GM12878 (cell line): ENCODE measurements around the gene GRIK3. TPM values are rescaled to one million over a fixed set of nuclear protein-coding genes. Genes with fewer than 3 reads are reported as not detected.

Experiments used
- ATAC-seq: fragments of 200-7000 bp; cut with Tn5 transposase; 3 replicates; pipeline ENCODE4 v1.9.1; 2020; ENCODE audit warnings: mild to moderate bottlenecking, moderate library complexity
- BruUV-seq: library from RNA; stranded (reverse); fragments of 400-500 nt; replicated peaks from 2 replicates; lab custom pipeline; 2021; lab: Mats Ljungman, UMichigan
- CTCF ChIA-PET: fragments of 300-600 bp; sonication (Branson Sonifier 250); formaldehyde crosslinking; extraction: SDS; loops from one replicate; lab custom pipeline; 2021; ENCODE audit warnings: inconsistent platforms; lab: Yijun Ruan, JAX
- POLR2A ChIA-PET: fragments of 350-600 bp; formaldehyde crosslinking; extraction: SDS; loops from one replicate; lab custom pipeline; 2021; ENCODE audit warnings: inconsistent platforms; lab: Charles Lee
- RAD21 ChIA-PET: fragments of 300-600 bp; sonication (Branson Sonifier 250); formaldehyde crosslinking; loops from one replicate; lab custom pipeline; 2023; ENCODE audit warnings: antibody characterized with exemption; ENCODE audit not compliant: unreplicated experiment; lab: Charles Lee
- SMC1A ChIA-PET: fragments of 300-600 bp; sonication (Branson Sonifier 250); formaldehyde crosslinking; loops from one replicate; lab custom pipeline; 2023; ENCODE audit not compliant: unreplicated experiment, uncharacterized antibody; lab: Charles Lee
- DNase-seq: peaks from one replicate; pipeline ENCODE4 v3.0.0-alpha.2; 2011; ENCODE audit warnings: low read depth, low spot score
- FAIRE-seq: peaks from 3 replicates; lab custom pipeline; 2011; peaks lifted over from hg19 to GRCh38; lab: Jason Lieb, UNC
- H2AFZ ChIP-seq: 2 replicates; pipeline ENCODE4 v1.6.0; 2011; ENCODE audit warnings: low read depth, low read length, control low read depth; ENCODE audit not compliant: control insufficient read depth
- H3K27ac ChIP-seq: 2 replicates; pipeline ENCODE4 v1.5.1; 2011; ENCODE audit warnings: control low read depth; ENCODE audit not compliant: control insufficient read depth, insufficient read depth
- H3K27me3 ChIP-seq, 2 experiments: replicated peaks in 1 of 2; 2 replicates each; pipeline versions ENCODE4 v1.6.0 to v1.6.1; 2011; ENCODE audit warnings: low read length in 1 of 2; ENCODE audit not compliant: control insufficient read depth in 2 of 2, insufficient read depth in 2 of 2
- H3K36me3 ChIP-seq, 2 experiments: 2 replicates each; pipeline ENCODE4 v1.5.1; 2011; ENCODE audit warnings: low read length in 1 of 2; ENCODE audit not compliant: control insufficient read depth in 2 of 2, insufficient read depth in 2 of 2
- H3K4me1 ChIP-seq: 2 replicates; pipeline ENCODE4 v1.6.1; 2011; ENCODE audit warnings: mild to moderate bottlenecking, low read length, moderate library complexity, mixed read lengths; ENCODE audit not compliant: control insufficient read depth, insufficient read depth
- H3K4me2 ChIP-seq: 2 replicates; pipeline ENCODE4 v1.6.0; 2011; ENCODE audit warnings: control low read depth; ENCODE audit not compliant: control insufficient read depth, insufficient read depth
- H3K4me3 ChIP-seq: fragments of 200-600 bp; sonication (generic); 2 replicates; pipeline ENCODE4 v1.5.1; 2016
- H3K79me2 ChIP-seq: 2 replicates; pipeline ENCODE4 v1.6.0; 2011; ENCODE audit warnings: low read length; ENCODE audit not compliant: control insufficient read depth, insufficient read depth
- H3K9ac ChIP-seq: 2 replicates; pipeline ENCODE4 v1.8.0; 2011; ENCODE audit warnings: low read length, control low read depth, mixed read lengths; ENCODE audit not compliant: control insufficient read depth, insufficient read depth
- H3K9me3 ChIP-seq: replicated peaks from 3 replicates; pipeline ENCODE4 v1.5.1; 2011; ENCODE audit warnings: mild to moderate bottlenecking, low read length; ENCODE audit not compliant: control insufficient read depth, insufficient read depth
- H4K20me1 ChIP-seq: 2 replicates; pipeline ENCODE4 v1.6.0; 2011; ENCODE audit not compliant: control insufficient read depth, insufficient read depth
- ASH2L ChIP-seq: fragments of 300-600, 200-600 bp; sonication (generic); IDR thresholded peaks from 2 replicates; pipeline ENCODE4 v1.6.1; 2017; ENCODE audit warnings: low read depth, mild to moderate bottlenecking, borderline replicate concordance
- ATF7 ChIP-seq: fragments of 450-650 bp; IDR thresholded peaks from 2 replicates; pipeline ENCODE4 v1.6.1; 2016; ENCODE audit warnings: low read depth, mild to moderate bottlenecking
- CHD1 ChIP-seq: IDR thresholded peaks from 2 replicates; pipeline ENCODE4 v1.6.1; 2012; ENCODE audit warnings: low read depth, low read length, improper control_type of control experiment
- EED ChIP-seq: sonication (generic); IDR thresholded peaks from 2 replicates; pipeline ENCODE4 v1.6.1; 2016; ENCODE audit warnings: antibody characterized with exemption, low read depth
- EP300 ChIP-seq, 2 experiments: fragments of 150-350 bp in 1 of 2; IDR thresholded peaks; 2 replicates each; pipeline ENCODE4 v1.6.1; 2011 to 2012; ENCODE audit warnings: low read depth in 2 of 2, low read length in 2 of 2, borderline replicate concordance in 1 of 2, improper control_type of control experiment in 1 of 2, inconsistent platforms in 1 of 2; ENCODE audit not compliant: control insufficient read depth in 1 of 2
- HDAC2 ChIP-seq: fragments of 200-600 bp; sonication (generic); IDR thresholded peaks from 2 replicates; pipeline ENCODE4 v1.6.1; 2017
- KAT2A ChIP-seq: conservative IDR thresholded peaks from 2 replicates; pipeline ENCODE4 v1.6.1; 2011; ENCODE audit warnings: low read depth, low read length; ENCODE audit not compliant: control insufficient read depth
- LARP7 ChIP-seq: fragments of 450-650 bp; IDR thresholded peaks from 2 replicates; pipeline ENCODE4 v1.6.1; 2017; ENCODE audit warnings: mild to moderate bottlenecking
- POLR2A ChIP-seq: IDR thresholded peaks from 2 replicates; pipeline ENCODE4 v1.6.1; 2011; ENCODE audit warnings: low read depth, mild to moderate bottlenecking, low read length
- POLR2AphosphoS2 ChIP-seq: IDR thresholded peaks from 2 replicates; pipeline ENCODE4 v1.6.1; 2011; ENCODE audit warnings: low read depth, mild to moderate bottlenecking, low read length, improper control_type of control experiment, moderate library complexity
- RBBP5 ChIP-seq: fragments of 200-600 bp; sonication (generic); conservative IDR thresholded peaks from 2 replicates; pipeline ENCODE4 v1.6.1; 2016
- SREBF1 ChIP-seq: IDR thresholded peaks from 2 replicates; pipeline ENCODE4 v1.6.1; 2012; ENCODE audit warnings: mild to moderate bottlenecking, low read length
- WGBS: methylation state at CpG from one replicate; pipeline ENCODE4 v1.1.6; 2016; ENCODE audit warnings: low lambda C conversion rate; ENCODE audit not compliant: insufficient replicate concordance, insufficient coverage; ENCODE audit errors: missing lambda C conversion rate; 5-methylcytosine and 5-hydroxymethylcytosine counted together
- in situ Hi-C: fragments of 300-500 bp; cut with MboI; formaldehyde crosslinking; loops from 9 replicates; pipeline ENCODE4 v1.14.3; 2018; ENCODE audit warnings: mixed read lengths
- intact Hi-C: fragments of 100-400 bp; cut with micrococcal nuclease; formaldehyde crosslinking; loops from one replicate; pipeline ENCODE4 v1.14.2; 2022; ENCODE audit not compliant: unreplicated experiment
- polyA plus RNA-seq, 11 experiments: library from polyadenylated mRNA; depleted of rRNA in 4 of 11; unstranded in 6 of 11; stranded (reverse) in 5 of 11; fragments of >200 nt; fragmentation: Nextera tagmentation in 4 of 11; fragmentation: Illumina TruSeq in 1 of 11; extraction: Ambion mirVana in 4 of 11; extraction: Trizol in 1 of 11; gene quantifications; 1 replicate in 1 of 11; 2 replicates in 10 of 11; pipeline versions ENCODE4 v1.2.1 to v1.2.3, GENCODE V29; 2011 to 2016; ENCODE audit warnings: inconsistent platforms in 2 of 11, missing spikeins in 2 of 11, low read depth in 1 of 11
- total RNA-seq, 4 experiments: library from RNA; depleted of rRNA in 3 of 4; stranded (reverse); fragments of >200 nt in 3 of 4; fragmentation: Illumina TruSeq in 1 of 4; extraction: Trizol in 1 of 4; gene quantifications; 2 replicates each; pipeline versions ENCODE4 v1.2.1 to v1.2.3, GENCODE V29; 2013 to 2021
- TF ChIP-seq, protein P1 (sequence below): fragments of 450-650 bp; conservative IDR thresholded peaks from 2 replicates; pipeline ENCODE4 v1.6.1; 2017; ENCODE audit warnings: mild to moderate bottlenecking, moderate library complexity
- TF ChIP-seq, protein P2 (sequence below): fragments of 450-650 bp; IDR thresholded peaks from 2 replicates; pipeline ENCODE4 v1.6.1; 2017; ENCODE audit warnings: mild to moderate bottlenecking, moderate library complexity
- TF ChIP-seq, protein P3 (sequence below): fragments of 450-650 bp; IDR thresholded peaks from 2 replicates; pipeline ENCODE4 v1.6.1; 2018; ENCODE audit warnings: mild to moderate bottlenecking, low read depth, moderate library complexity; ENCODE audit not compliant: partially characterized antibody
- TF ChIP-seq, protein P4 (sequence below): fragments of 450-650 bp; IDR thresholded peaks from 2 replicates; pipeline ENCODE4 v1.6.1; 2017; ENCODE audit warnings: mild to moderate bottlenecking

The GRIK3 gene
- total and polyA plus RNA-seq, 10 of the 15 experiments (the other 5 are each of a cell fraction or from before 2014, with no cell fraction given), result not detected

DNA sequence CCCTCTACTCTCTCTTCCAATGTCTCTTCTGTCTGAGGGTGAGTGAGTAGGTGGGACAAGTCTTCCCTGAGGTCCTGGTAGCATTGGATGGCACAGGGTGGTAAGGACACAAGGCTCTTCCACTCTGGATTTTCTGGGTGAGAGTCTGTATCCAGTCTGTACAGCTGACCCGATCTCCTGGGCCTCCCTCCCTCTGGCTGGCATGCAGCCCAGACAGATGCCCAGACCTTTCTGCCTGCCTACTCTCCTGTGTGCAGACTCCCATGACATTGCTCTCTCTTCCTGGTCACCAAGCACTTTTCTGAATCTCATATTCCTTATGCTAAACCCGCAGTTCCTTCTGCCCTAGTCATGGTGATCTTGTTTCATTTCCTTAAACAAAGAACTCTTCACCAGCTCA, 100.3 kb downstream of the GRIK3 start:
- no peak for FAIRE-seq
- Histone ChIP-seq H3K27ac (no peak overlapping the region), H3K9ac (no peak overlapping the region), H3K36me3 (no peaks in the 10 kb centered on the region), H3K79me2 (no peaks in the 10 kb centered on the region), H3K27me3 (peaks cover 0 to 5% of the 10 kb centered on the region in 2 experiments; a peak in 2 of 4 replicates), H2AFZ (no peak overlapping the region), H3K4me3 (no peak overlapping the region), H4K20me1 (no peaks in the 10 kb centered on the region; the same call in 1 of the 2 replicates), H3K4me1 (no peaks in the 10 kb centered on the region), H3K4me2 (no peak overlapping the region), H3K9me3 (no peaks in the 10 kb centered on the region)
- BruUV-seq, result no TSS peak
- no peak for ATAC-seq
- ChIA-PET CTCF (no interaction called here), RAD21 (no interaction called here), SMC1A (no interaction called here), POLR2A (no interaction called here)
- intact Hi-C loops, result no loop called here
- WGBS, result 4% methylated on average over 2 of the region's 2 CpGs
- in situ Hi-C loops, result no loop called here
- no peak for DNase-seq
- TF ChIP-seq, protein P1, sequence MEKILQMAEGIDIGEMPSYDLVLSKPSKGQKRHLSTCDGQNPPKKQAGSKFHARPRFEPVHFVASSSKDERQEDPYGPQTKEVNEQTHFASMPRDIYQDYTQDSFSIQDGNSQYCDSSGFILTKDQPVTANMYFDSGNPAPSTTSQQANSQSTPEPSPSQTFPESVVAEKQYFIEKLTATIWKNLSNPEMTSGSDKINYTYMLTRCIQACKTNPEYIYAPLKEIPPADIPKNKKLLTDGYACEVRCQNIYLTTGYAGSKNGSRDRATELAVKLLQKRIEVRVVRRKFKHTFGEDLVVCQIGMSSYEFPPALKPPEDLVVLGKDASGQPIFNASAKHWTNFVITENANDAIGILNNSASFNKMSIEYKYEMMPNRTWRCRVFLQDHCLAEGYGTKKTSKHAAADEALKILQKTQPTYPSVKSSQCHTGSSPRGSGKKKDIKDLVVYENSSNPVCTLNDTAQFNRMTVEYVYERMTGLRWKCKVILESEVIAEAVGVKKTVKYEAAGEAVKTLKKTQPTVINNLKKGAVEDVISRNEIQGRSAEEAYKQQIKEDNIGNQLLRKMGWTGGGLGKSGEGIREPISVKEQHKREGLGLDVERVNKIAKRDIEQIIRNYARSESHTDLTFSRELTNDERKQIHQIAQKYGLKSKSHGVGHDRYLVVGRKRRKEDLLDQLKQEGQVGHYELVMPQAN, result no peak
- TF ChIP-seq HDAC2 (no peak), CHD1 (no peak), LARP7 (no peak), SREBF1 (no peak), ATF7 (no peak), POLR2AphosphoS2 (no peak), RBBP5 (no peak), POLR2A (no peak), EP300 (IDR thresholded peaks at IDR 0.05; ENCODE audit: borderline replicate concordance in 1 of 2, control insufficient read depth in 1 of 2, low read depth in 2 of 2, low read length in 2 of 2) (no peak), KAT2A (no peak), ASH2L (no peak), EED (no peak)
- TF ChIP-seq, protein P2, sequence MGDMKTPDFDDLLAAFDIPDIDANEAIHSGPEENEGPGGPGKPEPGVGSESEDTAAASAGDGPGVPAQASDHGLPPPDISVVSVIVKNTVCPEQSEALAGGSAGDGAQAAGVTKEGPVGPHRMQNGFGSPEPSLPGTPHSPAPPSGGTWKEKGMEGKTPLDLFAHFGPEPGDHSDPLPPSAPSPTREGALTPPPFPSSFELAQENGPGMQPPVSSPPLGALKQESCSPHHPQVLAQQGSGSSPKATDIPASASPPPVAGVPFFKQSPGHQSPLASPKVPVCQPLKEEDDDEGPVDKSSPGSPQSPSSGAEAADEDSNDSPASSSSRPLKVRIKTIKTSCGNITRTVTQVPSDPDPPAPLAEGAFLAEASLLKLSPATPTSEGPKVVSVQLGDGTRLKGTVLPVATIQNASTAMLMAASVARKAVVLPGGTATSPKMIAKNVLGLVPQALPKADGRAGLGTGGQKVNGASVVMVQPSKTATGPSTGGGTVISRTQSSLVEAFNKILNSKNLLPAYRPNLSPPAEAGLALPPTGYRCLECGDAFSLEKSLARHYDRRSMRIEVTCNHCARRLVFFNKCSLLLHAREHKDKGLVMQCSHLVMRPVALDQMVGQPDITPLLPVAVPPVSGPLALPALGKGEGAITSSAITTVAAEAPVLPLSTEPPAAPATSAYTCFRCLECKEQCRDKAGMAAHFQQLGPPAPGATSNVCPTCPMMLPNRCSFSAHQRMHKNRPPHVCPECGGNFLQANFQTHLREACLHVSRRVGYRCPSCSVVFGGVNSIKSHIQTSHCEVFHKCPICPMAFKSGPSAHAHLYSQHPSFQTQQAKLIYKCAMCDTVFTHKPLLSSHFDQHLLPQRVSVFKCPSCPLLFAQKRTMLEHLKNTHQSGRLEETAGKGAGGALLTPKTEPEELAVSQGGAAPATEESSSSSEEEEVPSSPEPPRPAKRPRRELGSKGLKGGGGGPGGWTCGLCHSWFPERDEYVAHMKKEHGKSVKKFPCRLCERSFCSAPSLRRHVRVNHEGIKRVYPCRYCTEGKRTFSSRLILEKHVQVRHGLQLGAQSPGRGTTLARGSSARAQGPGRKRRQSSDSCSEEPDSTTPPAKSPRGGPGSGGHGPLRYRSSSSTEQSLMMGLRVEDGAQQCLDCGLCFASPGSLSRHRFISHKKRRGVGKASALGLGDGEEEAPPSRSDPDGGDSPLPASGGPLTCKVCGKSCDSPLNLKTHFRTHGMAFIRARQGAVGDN, result no peak
- TF ChIP-seq, protein P3, sequence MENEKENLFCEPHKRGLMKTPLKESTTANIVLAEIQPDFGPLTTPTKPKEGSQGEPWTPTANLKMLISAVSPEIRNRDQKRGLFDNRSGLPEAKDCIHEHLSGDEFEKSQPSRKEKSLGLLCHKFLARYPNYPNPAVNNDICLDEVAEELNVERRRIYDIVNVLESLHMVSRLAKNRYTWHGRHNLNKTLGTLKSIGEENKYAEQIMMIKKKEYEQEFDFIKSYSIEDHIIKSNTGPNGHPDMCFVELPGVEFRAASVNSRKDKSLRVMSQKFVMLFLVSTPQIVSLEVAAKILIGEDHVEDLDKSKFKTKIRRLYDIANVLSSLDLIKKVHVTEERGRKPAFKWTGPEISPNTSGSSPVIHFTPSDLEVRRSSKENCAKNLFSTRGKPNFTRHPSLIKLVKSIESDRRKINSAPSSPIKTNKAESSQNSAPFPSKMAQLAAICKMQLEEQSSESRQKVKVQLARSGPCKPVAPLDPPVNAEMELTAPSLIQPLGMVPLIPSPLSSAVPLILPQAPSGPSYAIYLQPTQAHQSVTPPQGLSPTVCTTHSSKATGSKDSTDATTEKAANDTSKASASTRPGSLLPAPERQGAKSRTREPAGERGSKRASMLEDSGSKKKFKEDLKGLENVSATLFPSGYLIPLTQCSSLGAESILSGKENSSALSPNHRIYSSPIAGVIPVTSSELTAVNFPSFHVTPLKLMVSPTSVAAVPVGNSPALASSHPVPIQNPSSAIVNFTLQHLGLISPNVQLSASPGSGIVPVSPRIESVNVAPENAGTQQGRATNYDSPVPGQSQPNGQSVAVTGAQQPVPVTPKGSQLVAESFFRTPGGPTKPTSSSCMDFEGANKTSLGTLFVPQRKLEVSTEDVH, result no peak
- TF ChIP-seq, protein P4, sequence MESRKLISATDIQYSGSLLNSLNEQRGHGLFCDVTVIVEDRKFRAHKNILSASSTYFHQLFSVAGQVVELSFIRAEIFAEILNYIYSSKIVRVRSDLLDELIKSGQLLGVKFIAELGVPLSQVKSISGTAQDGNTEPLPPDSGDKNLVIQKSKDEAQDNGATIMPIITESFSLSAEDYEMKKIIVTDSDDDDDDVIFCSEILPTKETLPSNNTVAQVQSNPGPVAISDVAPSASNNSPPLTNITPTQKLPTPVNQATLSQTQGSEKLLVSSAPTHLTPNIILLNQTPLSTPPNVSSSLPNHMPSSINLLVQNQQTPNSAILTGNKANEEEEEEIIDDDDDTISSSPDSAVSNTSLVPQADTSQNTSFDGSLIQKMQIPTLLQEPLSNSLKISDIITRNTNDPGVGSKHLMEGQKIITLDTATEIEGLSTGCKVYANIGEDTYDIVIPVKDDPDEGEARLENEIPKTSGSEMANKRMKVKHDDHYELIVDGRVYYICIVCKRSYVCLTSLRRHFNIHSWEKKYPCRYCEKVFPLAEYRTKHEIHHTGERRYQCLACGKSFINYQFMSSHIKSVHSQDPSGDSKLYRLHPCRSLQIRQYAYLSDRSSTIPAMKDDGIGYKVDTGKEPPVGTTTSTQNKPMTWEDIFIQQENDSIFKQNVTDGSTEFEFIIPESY, result no peak
